ENCODE data around the gene SSUH2.
"Not testable (repeated sequence)": the region's sequence is repeated elsewhere in the genome, so short reads cannot be mapped to it uniquely, and the experiment has no call there.

GRCh38 chr3:8682850-8683574 is 38.4 kb upstream of the SSUH2 start:
- TF ChIP-seq CTCF (IDR thresholded peaks at IDR 0.05; ENCODE audit: insufficient read depth, low read length, poor library complexity, severe bottlenecking), result peak; percentile 32
- TF ChIP-seq EZH2phosphoT487 (conservative IDR thresholded peaks at IDR 0.05; ENCODE audit: low read length), result not testable (repeated sequence)

Data from SU-DHL-6 (cell line).